ENCODE measurements around the gene SERPINH1. TPM values are rescaled to one million over a fixed set of nuclear protein-coding genes. Genes with fewer than 3 reads are reported as not detected.

The SERPINH1 gene
- total RNA-seq, 1 experiment from 2014 or later: 117 TPM

DNA sequence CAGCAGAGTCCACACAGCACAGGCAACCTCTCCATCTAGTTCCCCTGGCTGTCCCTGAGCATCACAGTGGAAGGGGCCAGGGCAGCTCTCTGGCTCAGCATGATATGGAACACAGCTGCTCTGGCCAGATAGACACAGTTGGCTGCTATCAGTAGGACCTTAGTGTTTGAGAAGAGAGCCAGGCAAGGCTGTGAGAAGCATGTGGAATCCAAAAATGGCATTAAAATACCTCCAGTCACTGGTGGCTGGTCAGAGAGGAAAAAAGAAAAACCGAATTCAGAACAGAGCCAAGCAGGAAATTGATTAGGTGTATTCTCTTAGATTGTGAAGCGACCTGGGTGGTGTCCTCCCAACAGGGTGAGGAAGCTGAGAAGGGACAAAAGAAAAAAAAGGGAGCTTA is 27.9 kb downstream of the SERPINH1 start:
- H3F3A ChIP-seq (ENCODE audit: low read length, unreplicated experiment): no peaks in the 10 kb centered on the region
- BruUV-seq (replicated peaks): no TSS peak
- peaks cover 5% of the 10 kb centered on the region; the same call in 1 of the 2 replicates for H3K4me1 ChIP-seq (ENCODE audit: insufficient read depth, low read length)
- H3K9ac ChIP-seq (ENCODE audit: low read length): no peak overlapping the region
- DNase-seq: no peak
- no peak overlapping the region for H3K4me2 ChIP-seq (ENCODE audit: low read length)
- no peaks in the 10 kb centered on the region for H3K36me3 ChIP-seq (ENCODE audit: low read depth, low read length)
- no peak overlapping the region for H3K4me3 ChIP-seq (ENCODE audit: low read length)
- CTCF ChIA-PET: no interaction called here
- H4K20me1 ChIP-seq (ENCODE audit: low read length): no peaks in the 10 kb centered on the region
- no peak overlapping the region for H3K27ac ChIP-seq (ENCODE audit: low read length)
- H3K27me3 ChIP-seq (ENCODE audit: low read length): no peaks in the 10 kb centered on the region
- intact Hi-C loops (cut with micrococcal nuclease): no loop called here
- POLR2A ChIA-PET (ENCODE audit: unreplicated experiment): no interaction called here
- H2AFZ ChIP-seq (ENCODE audit: low read length): no peak overlapping the region
- no peaks in the 10 kb centered on the region for H3K79me2 ChIP-seq (ENCODE audit: low read length)
- no peak for ATAC-seq
- TF ChIP-seq EZH2phosphoT487 (IDR thresholded peaks at IDR 0.05; ENCODE audit: borderline replicate concordance, low read length): no peak
- TF ChIP-seq, protein P1, sequence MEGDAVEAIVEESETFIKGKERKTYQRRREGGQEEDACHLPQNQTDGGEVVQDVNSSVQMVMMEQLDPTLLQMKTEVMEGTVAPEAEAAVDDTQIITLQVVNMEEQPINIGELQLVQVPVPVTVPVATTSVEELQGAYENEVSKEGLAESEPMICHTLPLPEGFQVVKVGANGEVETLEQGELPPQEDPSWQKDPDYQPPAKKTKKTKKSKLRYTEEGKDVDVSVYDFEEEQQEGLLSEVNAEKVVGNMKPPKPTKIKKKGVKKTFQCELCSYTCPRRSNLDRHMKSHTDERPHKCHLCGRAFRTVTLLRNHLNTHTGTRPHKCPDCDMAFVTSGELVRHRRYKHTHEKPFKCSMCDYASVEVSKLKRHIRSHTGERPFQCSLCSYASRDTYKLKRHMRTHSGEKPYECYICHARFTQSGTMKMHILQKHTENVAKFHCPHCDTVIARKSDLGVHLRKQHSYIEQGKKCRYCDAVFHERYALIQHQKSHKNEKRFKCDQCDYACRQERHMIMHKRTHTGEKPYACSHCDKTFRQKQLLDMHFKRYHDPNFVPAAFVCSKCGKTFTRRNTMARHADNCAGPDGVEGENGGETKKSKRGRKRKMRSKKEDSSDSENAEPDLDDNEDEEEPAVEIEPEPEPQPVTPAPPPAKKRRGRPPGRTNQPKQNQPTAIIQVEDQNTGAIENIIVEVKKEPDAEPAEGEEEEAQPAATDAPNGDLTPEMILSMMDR (conservative IDR thresholded peaks at IDR 0.05; ENCODE audit: low read depth, low read length): no peak
- no peak for TF ChIP-seq EZH2 (IDR thresholded peaks at IDR 0.05; ENCODE audit: low read length, unreplicated experiment)
- no peaks in the 10 kb centered on the region for H3K9me2 ChIP-seq (replicated peaks; ENCODE audit: low read length)
- H3K9me3 ChIP-seq (ENCODE audit: low read length): no peaks in the 10 kb centered on the region

DNA sequence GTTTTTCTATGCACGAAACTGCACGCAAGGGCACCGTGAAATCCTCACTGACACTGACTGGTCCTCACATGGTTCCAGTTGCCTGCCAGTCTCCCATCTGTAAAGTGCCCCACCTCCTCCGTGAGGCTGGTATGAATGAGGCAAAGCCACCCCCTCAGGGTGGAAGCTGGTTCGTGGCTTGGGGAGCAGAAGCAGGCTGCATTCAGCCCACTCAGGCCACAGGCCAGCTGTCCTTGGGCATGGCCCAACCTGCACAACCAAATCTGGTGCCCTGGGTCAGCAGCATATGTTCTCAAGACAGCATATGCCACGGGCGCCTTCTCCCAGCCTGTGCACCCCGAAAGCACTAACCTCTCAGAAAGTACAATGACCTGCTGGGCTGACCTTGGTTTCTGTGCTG is 29.3 kb downstream of the SERPINH1 start:
- Histone ChIP-seq H4K20me1 (ENCODE audit: low read length) (no peaks in the 10 kb centered on the region), H3K27me3 (ENCODE audit: low read length) (no peaks in the 10 kb centered on the region), H3K79me2 (ENCODE audit: low read length) (no peaks in the 10 kb centered on the region), H3K9me3 (ENCODE audit: low read length) (no peaks in the 10 kb centered on the region), H3K36me3 (ENCODE audit: low read depth, low read length) (no peaks in the 10 kb centered on the region), H3K4me2 (ENCODE audit: low read length) (no peak overlapping the region), H3F3A (ENCODE audit: low read length, unreplicated experiment) (no peaks in the 10 kb centered on the region), H3K4me3 (ENCODE audit: low read length) (no peak overlapping the region), H3K9me2 (replicated peaks; ENCODE audit: low read length) (no peaks in the 10 kb centered on the region), H3K4me1 (ENCODE audit: insufficient read depth, low read length) (peaks cover 5% of the 10 kb centered on the region; the same call in 1 of the 2 replicates), H3K27ac (ENCODE audit: low read length) (no peak overlapping the region), H3K9ac (ENCODE audit: low read length) (no peak overlapping the region), H2AFZ (ENCODE audit: low read length) (no peak overlapping the region)
- TF ChIP-seq EZH2phosphoT487 (IDR thresholded peaks at IDR 0.05; ENCODE audit: borderline replicate concordance, low read length) (no peak), EZH2 (IDR thresholded peaks at IDR 0.05; ENCODE audit: low read length, unreplicated experiment) (no peak)
- TF ChIP-seq, protein P1 (conservative IDR thresholded peaks at IDR 0.05; ENCODE audit: low read depth, low read length): no peak
- POLR2A ChIA-PET (ENCODE audit: unreplicated experiment): interaction anchor here (0.6 kb wide), 1 partner anchor 29 kb away, joined by 4 read pairs; no protein-coding TSS in a partner anchor
- BruUV-seq (replicated peaks): no TSS peak
- DNase-seq: no peak
- intact Hi-C loops (cut with micrococcal nuclease): no loop called here
- CTCF ChIA-PET: no interaction called here
- no peak for ATAC-seq

DNA sequence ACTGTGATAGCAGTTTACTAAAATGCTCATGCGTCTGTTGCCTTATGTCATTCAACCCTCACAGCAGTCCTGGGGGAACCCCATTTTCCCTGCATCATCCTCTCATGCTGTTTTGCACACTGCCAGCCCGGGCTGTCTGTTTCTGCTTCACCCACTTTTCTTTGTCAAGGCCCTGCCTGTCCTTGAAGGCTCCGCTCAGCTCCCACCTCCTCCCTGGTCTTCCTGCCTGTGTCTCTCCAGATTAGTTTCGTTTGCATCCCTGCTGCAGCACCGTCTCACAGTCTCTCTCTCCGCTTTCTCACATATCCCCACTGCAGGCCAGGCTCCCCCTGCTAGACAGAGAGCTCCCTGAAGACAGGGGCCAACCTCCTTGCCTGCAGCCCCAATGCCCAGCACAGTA is 29.9 kb downstream of the SERPINH1 start:
- H3K27me3 ChIP-seq (ENCODE audit: low read length): no peaks in the 10 kb centered on the region
- no peaks in the 10 kb centered on the region for H3K79me2 ChIP-seq (ENCODE audit: low read length)
- no peak overlapping the region for H3K4me2 ChIP-seq (ENCODE audit: low read length)
- H3K4me3 ChIP-seq (ENCODE audit: low read length): no peak overlapping the region
- H3K27ac ChIP-seq (ENCODE audit: low read length): no peak overlapping the region
- ChIA-PET CTCF (no interaction called here), POLR2A (ENCODE audit: unreplicated experiment) (no interaction called here)
- ATAC-seq (no peak), DNase-seq (no peak)
- TF ChIP-seq, protein P1 (conservative IDR thresholded peaks at IDR 0.05; ENCODE audit: low read depth, low read length): no peak
- no peak for TF ChIP-seq EZH2phosphoT487 (IDR thresholded peaks at IDR 0.05; ENCODE audit: borderline replicate concordance, low read length)
- TF ChIP-seq EZH2 (IDR thresholded peaks at IDR 0.05; ENCODE audit: low read length, unreplicated experiment): no peak
- H3K36me3 ChIP-seq (ENCODE audit: low read depth, low read length): no peaks in the 10 kb centered on the region
- no peak overlapping the region for H2AFZ ChIP-seq (ENCODE audit: low read length)
- H4K20me1 ChIP-seq (ENCODE audit: low read length): no peaks in the 10 kb centered on the region
- no peaks in the 10 kb centered on the region for H3K9me3 ChIP-seq (ENCODE audit: low read length)
- no peaks in the 10 kb centered on the region for H3K9me2 ChIP-seq (replicated peaks; ENCODE audit: low read length)
- no peak overlapping the region for H3K9ac ChIP-seq (ENCODE audit: low read length)
- H3F3A ChIP-seq (ENCODE audit: low read length, unreplicated experiment): no peaks in the 10 kb centered on the region
- intact Hi-C loops (cut with micrococcal nuclease): no loop called here
- no TSS peak for BruUV-seq (replicated peaks)
- peaks cover 5% of the 10 kb centered on the region; the same call in 1 of the 2 replicates for H3K4me1 ChIP-seq (ENCODE audit: insufficient read depth, low read length)
